Vagina (tissue), 2 donors: ENCODE data around the gene TCN2.

Experiments
- CTCF ChIP-seq, 3 experiments: fragments of 450-650 bp in 2 of 3; fragments of 200-600 bp in 1 of 3; sonication (generic) in 1 of 3; IDR thresholded peaks; one replicate each; pipeline ENCODE4 v1.5.1; 2017 to 2019; ENCODE audit warnings: antibody characterized with exemption in 3 of 3, mild to moderate bottlenecking in 2 of 3, moderate library complexity in 2 of 3
- POLR2A ChIP-seq, 2 donors: fragments of 450-650 bp; IDR thresholded peaks; one replicate each; pipeline ENCODE4 v1.6.1; 2017; ENCODE audit warnings: antibody characterized with exemption in 2 of 2, mild to moderate bottlenecking in 2 of 2, moderate library complexity in 2 of 2
- POLR2AphosphoS5 ChIP-seq, 2 donors: sonication (generic); formaldehyde crosslinking; IDR thresholded peaks; one replicate each; pipeline ENCODE4 v1.9.0; 2017; ENCODE audit warnings: antibody characterized with exemption in 2 of 2, mild to moderate bottlenecking in 2 of 2, low read depth in 1 of 2; ENCODE audit not compliant: insufficient read depth in 1 of 2

GRCh38 chr22:30572210-30572609 lies 34.8 kb upstream of the TCN2 start:
- TF ChIP-seq CTCF (IDR thresholded peaks at IDR 0.05) (no peak), POLR2A (IDR thresholded peaks at IDR 0.05) (no peak), POLR2AphosphoS5 (IDR thresholded peaks at IDR 0.05; ENCODE audit: insufficient read depth in 1 of 2, low read depth in 1 of 2) (no peak)
